Lower leg skin (tissue), 4 donors: ENCODE results near the gene ANO7. TPM values are rescaled to one million over a fixed set of nuclear protein-coding genes. Genes with fewer than 3 reads are reported as not detected.

Experiments used
- DNase-seq, 2 donors: peaks; one replicate each; pipeline ENCODE4 v3.0.0-alpha.2; 2019; ENCODE audit warnings: low spot score in 2 of 2
- H3K4me3 ChIP-seq: fragments of 200-600 bp; sonication (generic); 2 replicates; pipeline ENCODE4 v1.5.1; 2017; ENCODE audit warnings: mild to moderate bottlenecking, low read depth; ENCODE audit not compliant: poor library complexity, severe bottlenecking
- CTCF ChIP-seq, 3 donors: fragments of 450-650 bp; IDR thresholded peaks; one replicate each; pipeline ENCODE4 v1.5.1; 2016; ENCODE audit warnings: antibody characterized with exemption in 3 of 3, mild to moderate bottlenecking in 3 of 3, moderate library complexity in 2 of 3
- POLR2A ChIP-seq, 2 donors: fragments of 450-650 bp; IDR thresholded peaks; one replicate each; pipeline ENCODE4 v1.6.1; 2016 to 2017; ENCODE audit warnings: antibody characterized with exemption in 2 of 2, mild to moderate bottlenecking in 1 of 2, moderate library complexity in 1 of 2
- WGBS, 2 donors: methylation state at CpG; one replicate each; pipeline ENCODE4 v1.1.5; 2018; 5-methylcytosine and 5-hydroxymethylcytosine counted together
- intact Hi-C: fragments of 100-400 bp; cut with DNase I; formaldehyde crosslinking; loops from one replicate; pipeline ENCODE4 v1.15.0; 2023; ENCODE audit warnings: low total_unique reads
- total RNA-seq, 4 donors: library from RNA; depleted of rRNA; stranded (reverse); fragments of >200 nt; gene quantifications; one replicate each; pipeline ENCODE4 v1.1.0, GENCODE V29; 2016

Gene ANO7
- total RNA-seq, 4 donors from 2014 or later = 0.19 to 0.67 (median 0.35) TPM

- TF ChIP-seq CTCF (IDR thresholded peaks at IDR 0.05) = no peak
- no peak for TF ChIP-seq POLR2A (IDR thresholded peaks at IDR 0.05)
- intact Hi-C loops = no loop called here
- H3K4me3 ChIP-seq = no peak overlapping the region
- WGBS, 2 donors = 68 to 76% methylated on average over 6 of the region's 6 CpGs
- no peak for DNase-seq
These were observed 19.6 kb downstream of the ANO7 start for GRCh38 chr2:241208058-241208457.

GRCh38 chr2:241209271-241209670 is 20.8 kb downstream of the ANO7 start:
- WGBS, 2 donors = 90 to 94% methylated on average over 20 to 28 of the region's 33 CpGs
- intact Hi-C loops = no loop called here
- no peak for TF ChIP-seq POLR2A (IDR thresholded peaks at IDR 0.05)
- TF ChIP-seq CTCF (IDR thresholded peaks at IDR 0.05) = no peak
- H3K4me3 ChIP-seq = no peak overlapping the region
- DNase-seq = no peak

- WGBS, 2 donors = 17 to 21% methylated on average over 2 of the region's 2 CpGs
- no peak for TF ChIP-seq POLR2A (IDR thresholded peaks at IDR 0.05)
- H3K4me3 ChIP-seq = no peak overlapping the region
- DNase-seq = no peak
- intact Hi-C loops = no loop called here
These were observed 22.8 kb downstream of the ANO7 start for GRCh38 chr2:241211276-241211675.

GRCh38 chr2:241213041-241213440 is 24.6 kb downstream of the ANO7 start:
- intact Hi-C loops = no loop called here
- no peak for DNase-seq
- H3K4me3 ChIP-seq = no peak overlapping the region
- 74 to 75% methylated on average over 13 of the region's 13 CpGs for WGBS, 2 donors
- TF ChIP-seq POLR2A (IDR thresholded peaks at IDR 0.05) (no peak), CTCF (IDR thresholded peaks at IDR 0.05) (no peak)

- TF ChIP-seq POLR2A (IDR thresholded peaks at IDR 0.05) = no peak
- no peak for TF ChIP-seq CTCF (IDR thresholded peaks at IDR 0.05)
- intact Hi-C loops = no loop called here
- WGBS, 2 donors = 57 to 63% methylated on average over 6 to 7 of the region's 7 CpGs
These were observed 25.1 kb downstream of the ANO7 start for GRCh38 chr2:241213567-241213966.

GRCh38 chr2:241214209-241214608 is 25.7 kb downstream of the ANO7 start:
- DNase-seq = no peak
- intact Hi-C loops = no loop called here
- no peak overlapping the region for H3K4me3 ChIP-seq
- TF ChIP-seq POLR2A (IDR thresholded peaks at IDR 0.05) = no peak
- 44 to 47% methylated on average over 10 of the region's 10 CpGs for WGBS, 2 donors

More at GRCh38 chr2:241213567-241213966, 25.1 kb downstream of the ANO7 start:
- H3K4me3 ChIP-seq = no peak overlapping the region
- no peak for DNase-seq

- WGBS, 2 donors = 67 to 71% methylated on average over 9 to 12 of the region's 12 CpGs
- DNase-seq = no peak
- H3K4me3 ChIP-seq = no peak overlapping the region
- intact Hi-C loops = no loop called here
- no peak for TF ChIP-seq CTCF (IDR thresholded peaks at IDR 0.05)
- TF ChIP-seq POLR2A (IDR thresholded peaks at IDR 0.05) = no peak
These were observed 26.3 kb downstream of the ANO7 start for GRCh38 chr2:241214766-241215165.
